M059J (cell line): ENCODE results near the gene CRIP3. TPM values are rescaled to one million over a fixed set of nuclear protein-coding genes. Genes with fewer than 3 reads are reported as not detected.

Experiments used
- DNase-seq: peaks from one replicate; pipeline ENCODE4 v3.0.0-alpha.2; 2012; ENCODE audit warnings: low read depth
- total RNA-seq: library from RNA; depleted of rRNA; stranded (reverse); fragments of >200 nt; shearing (Covaris generic); gene quantifications from 2 replicates; pipeline ENCODE4 v1.2.3, GENCODE V29; 2014; rRNA removed

Gene CRIP3
- total RNA-seq, 1 experiment from 2014 or later, result not detected

- no peak for DNase-seq
Observed at GRCh38 chr6:43257367-43258145, 51.1 kb downstream of the CRIP3 start.

GRCh38 chr6:43256670-43257366 lies 51.8 kb downstream of the CRIP3 start:
- DNase-seq, result no peak

Other genes with a start within 250 kb of the CRIP3 start
- gene MRPL2, start 249.4 kb downstream of the CRIP3 start, total RNA-seq, result 43.4 and 55.4 TPM in 2 replicates
- gene KLC4, start 249.2 kb downstream of the CRIP3 start, total RNA-seq, result 14.7 and 21.1 TPM in 2 replicates
- 76.3 and 162 TPM in 2 replicates for gene PTK7, start 232.5 kb downstream of the CRIP3 start, total RNA-seq
- gene SRF, start 137.6 kb downstream of the CRIP3 start, total RNA-seq, result 15.6 and 26.5 TPM in 2 replicates
- gene CUL9, start 126.6 kb downstream of the CRIP3 start, total RNA-seq, result 14.1 and 21.9 TPM in 2 replicates
- gene DNPH1, start 79.3 kb downstream of the CRIP3 start, total RNA-seq, result 19.3 and 24.3 TPM in 2 replicates
- under 0.01 TPM in 1 of 2 replicates, not detected in the other for gene TTBK1, start 65.3 kb downstream of the CRIP3 start, total RNA-seq
- not detected in 2 replicates for gene SLC22A7, start 10.6 kb downstream of the CRIP3 start, total RNA-seq
- gene ZNF318, start 60.8 kb upstream of the CRIP3 start, total RNA-seq, result 8.4 and 10.9 TPM in 2 replicates
- 11.7 and 16.5 TPM in 2 replicates for gene ABCC10, start 118.7 kb upstream of the CRIP3 start, total RNA-seq
- gene DLK2, start 146.7 kb upstream of the CRIP3 start, total RNA-seq, result 1.3 and 3.4 TPM in 2 replicates
- gene TJAP1, start 168.7 kb upstream of the CRIP3 start, total RNA-seq, result 14.6 and 21.8 TPM in 2 replicates
- 0.05 and 0.32 TPM in 2 replicates for gene LRRC73, start 201.5 kb upstream of the CRIP3 start, total RNA-seq
- gene YIPF3, start 208.1 kb upstream of the CRIP3 start, total RNA-seq, result 175 and 194 TPM in 2 replicates
- gene POLR1C, start 208.3 kb upstream of the CRIP3 start, total RNA-seq, result 21.8 and 27.8 TPM in 2 replicates